ENCODE results near the gene MEF2C. TPM values are rescaled to one million over a fixed set of nuclear protein-coding genes. Genes with fewer than 3 reads are reported as not detected.

Gene MEF2C
- total RNA-seq, 2 donors from 2014 or later: 7.0 to 23.7 TPM

DNA sequence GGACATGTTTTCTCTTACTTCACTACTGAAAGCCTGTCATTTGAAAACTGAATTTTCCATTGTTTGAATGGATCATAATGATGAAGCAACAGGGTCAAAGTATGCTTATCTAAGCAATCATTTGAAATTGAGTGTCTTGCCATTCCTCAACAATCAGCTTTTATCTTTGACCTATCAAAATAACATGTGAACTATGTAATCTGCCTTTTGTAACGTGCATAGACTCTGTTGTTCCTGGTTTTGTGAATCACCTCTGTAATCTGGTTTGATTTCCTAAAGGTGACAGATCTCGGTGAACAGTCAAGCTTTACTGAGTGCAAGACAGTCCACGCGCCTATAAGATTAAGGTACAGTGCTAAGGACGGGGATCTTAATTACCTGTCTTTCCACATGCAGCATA is 3.3 kb downstream of the MEF2C start:
- WGBS, 2 donors: 45 to 50% methylated on average over 5 of the region's 5 CpGs
- DNase-seq (no peak), ATAC-seq (no peak)
- Histone ChIP-seq H3K27me3 (no peaks in the 10 kb centered on the region), H3K9me3 (no peaks in the 10 kb centered on the region), H3K27ac (peak overlapping the region in 2 of 4 donors; percentile 12 to 18), H3K36me3 (replicated peaks in 1 of 2; ENCODE audit: insufficient read depth in 1 of 2, low read depth in 2 of 2) (no peaks in the 10 kb centered on the region), H3K4me3 (no peak overlapping the region), H3K4me1 (peaks cover 4% of the 10 kb centered on the region)
- intact Hi-C loops (cut with DNase I): no loop called here
- no peak for TF ChIP-seq POLR2A (IDR thresholded peaks at IDR 0.05)
- TF ChIP-seq, protein P1, sequence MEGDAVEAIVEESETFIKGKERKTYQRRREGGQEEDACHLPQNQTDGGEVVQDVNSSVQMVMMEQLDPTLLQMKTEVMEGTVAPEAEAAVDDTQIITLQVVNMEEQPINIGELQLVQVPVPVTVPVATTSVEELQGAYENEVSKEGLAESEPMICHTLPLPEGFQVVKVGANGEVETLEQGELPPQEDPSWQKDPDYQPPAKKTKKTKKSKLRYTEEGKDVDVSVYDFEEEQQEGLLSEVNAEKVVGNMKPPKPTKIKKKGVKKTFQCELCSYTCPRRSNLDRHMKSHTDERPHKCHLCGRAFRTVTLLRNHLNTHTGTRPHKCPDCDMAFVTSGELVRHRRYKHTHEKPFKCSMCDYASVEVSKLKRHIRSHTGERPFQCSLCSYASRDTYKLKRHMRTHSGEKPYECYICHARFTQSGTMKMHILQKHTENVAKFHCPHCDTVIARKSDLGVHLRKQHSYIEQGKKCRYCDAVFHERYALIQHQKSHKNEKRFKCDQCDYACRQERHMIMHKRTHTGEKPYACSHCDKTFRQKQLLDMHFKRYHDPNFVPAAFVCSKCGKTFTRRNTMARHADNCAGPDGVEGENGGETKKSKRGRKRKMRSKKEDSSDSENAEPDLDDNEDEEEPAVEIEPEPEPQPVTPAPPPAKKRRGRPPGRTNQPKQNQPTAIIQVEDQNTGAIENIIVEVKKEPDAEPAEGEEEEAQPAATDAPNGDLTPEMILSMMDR (IDR thresholded peaks at IDR 0.05): no peak

DNA sequence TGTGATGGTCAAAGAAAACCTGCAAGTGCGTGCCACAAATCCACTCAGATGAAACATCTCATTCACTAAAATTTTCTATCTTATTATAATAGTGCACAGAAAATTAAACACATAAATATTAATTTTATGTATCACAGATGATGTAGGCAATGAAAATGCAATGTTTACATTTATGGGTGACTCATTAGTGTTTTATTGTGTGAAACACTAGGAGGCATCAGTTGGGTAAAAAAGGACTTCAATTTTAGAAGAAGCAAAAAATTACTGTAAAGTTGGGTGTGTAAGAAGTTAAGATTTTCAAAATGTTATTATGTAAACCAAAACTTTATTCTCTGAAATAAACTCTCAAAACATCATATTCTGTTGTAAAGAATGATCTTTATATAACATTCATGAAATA is 4.0 kb downstream of the MEF2C start:
- H3K4me1 ChIP-seq: no peaks in the 10 kb centered on the region
- DNase-seq: no peak
- 89 to 91% methylated on average over 1 of the region's 1 CpG for WGBS, 2 donors
- H3K27ac ChIP-seq: no peak overlapping the region
- H3K9me3 ChIP-seq: no peaks in the 10 kb centered on the region
- no peak for ATAC-seq
- H3K27me3 ChIP-seq: no peaks in the 10 kb centered on the region
- TF ChIP-seq POLR2A (IDR thresholded peaks at IDR 0.05): no peak
- TF ChIP-seq, protein P1 (IDR thresholded peaks at IDR 0.05): no peak
- H3K36me3 ChIP-seq (replicated peaks in 1 of 2; ENCODE audit: insufficient read depth in 1 of 2, low read depth in 2 of 2): no peaks in the 10 kb centered on the region
- intact Hi-C loops (cut with DNase I): no loop called here
- H3K4me3 ChIP-seq: no peak overlapping the region

DNA sequence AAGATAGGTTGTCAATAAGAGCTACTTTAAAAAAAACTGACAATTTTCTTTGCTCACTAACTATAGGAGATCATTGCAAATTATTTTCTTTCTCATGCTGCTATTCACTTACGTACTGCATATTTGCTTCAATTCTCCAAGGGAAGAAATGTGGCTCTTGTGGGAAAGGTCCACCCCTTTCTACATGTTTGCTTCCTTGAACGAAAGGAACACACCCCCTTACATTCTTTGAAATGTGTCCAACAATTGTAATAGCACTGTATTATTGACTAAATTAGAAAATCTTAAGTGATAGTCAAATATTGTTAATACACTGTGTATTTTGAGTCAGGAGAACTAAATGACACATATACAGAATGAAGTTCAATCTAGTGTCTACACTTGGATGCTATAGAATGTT is 5.2 kb downstream of the MEF2C start:
- ATAC-seq (no peak), DNase-seq (no peak)
- H3K4me1 ChIP-seq: no peaks in the 10 kb centered on the region
- intact Hi-C loops (cut with DNase I): no loop called here
- TF ChIP-seq POLR2A (IDR thresholded peaks at IDR 0.05): no peak
- TF ChIP-seq, protein P1 (IDR thresholded peaks at IDR 0.05): no peak
- WGBS, 2 donors: 31 to 32% methylated on average over 2 of the region's 2 CpGs
- no peak overlapping the region for H3K4me3 ChIP-seq
- H3K27ac ChIP-seq: no peak overlapping the region
- H3K9me3 ChIP-seq: no peaks in the 10 kb centered on the region
- no peaks in the 10 kb centered on the region for H3K36me3 ChIP-seq (replicated peaks in 1 of 2; ENCODE audit: insufficient read depth in 1 of 2, low read depth in 2 of 2)
- no peaks in the 10 kb centered on the region for H3K27me3 ChIP-seq

DNA sequence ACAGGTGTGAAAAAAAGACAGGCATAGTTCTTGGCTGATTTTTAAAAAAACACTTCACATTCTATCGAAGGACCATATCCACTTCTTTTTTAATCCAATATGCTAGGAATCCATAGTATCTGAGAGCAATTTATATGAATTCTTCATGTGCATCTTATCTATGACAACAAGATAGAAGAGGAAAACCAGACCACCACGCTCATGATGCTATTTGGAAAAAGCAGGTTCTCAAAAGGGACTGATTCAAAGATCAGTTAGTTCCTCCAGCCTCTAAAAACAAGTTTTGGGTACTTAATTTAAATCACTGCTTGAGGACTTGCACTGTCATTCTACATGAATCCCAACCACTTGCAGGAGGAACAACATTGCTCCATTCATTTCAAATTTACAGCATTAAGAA is 6.3 kb downstream of the MEF2C start:
- TF ChIP-seq, protein P1 (IDR thresholded peaks at IDR 0.05): no peak
- TF ChIP-seq POLR2A (IDR thresholded peaks at IDR 0.05): no peak
- ATAC-seq (no peak), DNase-seq (no peak)
- H3K27ac ChIP-seq: no peak overlapping the region
- intact Hi-C loops (cut with DNase I): no loop called here
- H3K4me1 ChIP-seq: no peaks in the 10 kb centered on the region
- no peaks in the 10 kb centered on the region for H3K36me3 ChIP-seq (replicated peaks in 1 of 2; ENCODE audit: insufficient read depth in 1 of 2, low read depth in 2 of 2)
- H3K27me3 ChIP-seq: no peaks in the 10 kb centered on the region
- H3K4me3 ChIP-seq: no peak overlapping the region
- 71 to 77% methylated on average over 2 of the region's 2 CpGs for WGBS, 2 donors
- H3K9me3 ChIP-seq: no peaks in the 10 kb centered on the region

DNA sequence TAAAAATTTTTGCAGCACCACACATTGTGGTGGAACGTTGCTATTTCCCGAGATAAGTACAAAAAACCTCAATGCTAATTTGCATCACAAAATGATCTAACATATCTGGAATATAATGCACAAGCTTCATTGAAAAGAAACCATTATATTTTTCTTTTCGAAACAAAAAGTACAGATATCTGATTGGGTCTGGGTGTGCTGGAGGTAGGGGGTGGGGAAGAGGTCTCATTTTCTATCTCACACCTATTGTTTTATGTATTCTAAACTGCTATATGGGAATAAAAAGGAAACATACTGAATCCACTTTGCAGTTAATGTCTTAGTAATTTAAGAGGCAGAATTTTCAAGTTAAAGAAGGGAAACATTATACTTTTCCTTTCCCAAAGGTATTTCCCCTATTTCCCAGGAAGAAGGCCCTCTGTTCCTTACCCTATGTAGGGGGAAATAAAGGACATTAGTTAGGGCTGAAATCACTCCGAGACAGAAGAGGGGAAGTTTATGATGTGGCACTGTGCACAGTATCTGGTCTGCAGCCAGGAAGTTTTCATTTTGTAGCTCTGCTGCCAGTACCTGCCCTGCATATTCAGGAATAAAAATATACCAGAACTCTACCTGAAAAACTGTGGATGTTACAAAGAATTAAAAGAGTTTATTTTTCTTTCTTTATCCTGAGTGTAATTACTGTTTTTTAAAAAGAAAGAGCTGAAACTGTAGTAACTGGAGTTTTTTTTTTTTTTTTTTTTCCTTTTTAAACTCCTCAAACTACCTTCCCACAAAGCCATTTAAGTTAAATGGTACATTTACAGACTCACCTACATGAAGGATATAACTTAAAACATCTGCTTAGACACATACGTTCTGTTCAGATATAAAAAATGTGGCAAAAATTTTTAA is 7.4 kb downstream of the MEF2C start:
- Histone ChIP-seq H3K9me3 (no peaks in the 10 kb centered on the region), H3K36me3 (replicated peaks in 1 of 2; ENCODE audit: insufficient read depth in 1 of 2, low read depth in 2 of 2) (no peaks in the 10 kb centered on the region), H3K4me1 (no peaks in the 10 kb centered on the region), H3K27me3 (no peaks in the 10 kb centered on the region), H3K4me3 (no peak overlapping the region), H3K27ac (no peak overlapping the region)
- WGBS, 2 donors: 44 to 52% methylated on average over 5 of the region's 5 CpGs
- no peak for ATAC-seq
- intact Hi-C loops (cut with DNase I): no loop called here
- no peak for DNase-seq
- TF ChIP-seq POLR2A (IDR thresholded peaks at IDR 0.05): no peak
- TF ChIP-seq, protein P1 (IDR thresholded peaks at IDR 0.05): no peak
